ENCODE data around the gene DIPK1B.

GRCh38 chr9:136756836-136757235, 44.5 kb downstream of the DIPK1B start:
- TF ChIP-seq, protein P1, sequence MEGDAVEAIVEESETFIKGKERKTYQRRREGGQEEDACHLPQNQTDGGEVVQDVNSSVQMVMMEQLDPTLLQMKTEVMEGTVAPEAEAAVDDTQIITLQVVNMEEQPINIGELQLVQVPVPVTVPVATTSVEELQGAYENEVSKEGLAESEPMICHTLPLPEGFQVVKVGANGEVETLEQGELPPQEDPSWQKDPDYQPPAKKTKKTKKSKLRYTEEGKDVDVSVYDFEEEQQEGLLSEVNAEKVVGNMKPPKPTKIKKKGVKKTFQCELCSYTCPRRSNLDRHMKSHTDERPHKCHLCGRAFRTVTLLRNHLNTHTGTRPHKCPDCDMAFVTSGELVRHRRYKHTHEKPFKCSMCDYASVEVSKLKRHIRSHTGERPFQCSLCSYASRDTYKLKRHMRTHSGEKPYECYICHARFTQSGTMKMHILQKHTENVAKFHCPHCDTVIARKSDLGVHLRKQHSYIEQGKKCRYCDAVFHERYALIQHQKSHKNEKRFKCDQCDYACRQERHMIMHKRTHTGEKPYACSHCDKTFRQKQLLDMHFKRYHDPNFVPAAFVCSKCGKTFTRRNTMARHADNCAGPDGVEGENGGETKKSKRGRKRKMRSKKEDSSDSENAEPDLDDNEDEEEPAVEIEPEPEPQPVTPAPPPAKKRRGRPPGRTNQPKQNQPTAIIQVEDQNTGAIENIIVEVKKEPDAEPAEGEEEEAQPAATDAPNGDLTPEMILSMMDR (conservative IDR thresholded peaks at IDR 0.05; ENCODE audit: low read depth in 2 of 2): no peak
- TF ChIP-seq EZH2 (IDR thresholded peaks at IDR 0.05; ENCODE audit: low read depth, unreplicated experiment) (no peak), POLR2AphosphoS5 (IDR thresholded peaks at IDR 0.05; ENCODE audit: low read depth) (no peak), JUNB (IDR thresholded peaks at IDR 0.05; ENCODE audit: unreplicated experiment) (no peak), CREB1 (CRISPR knock-in tag; IDR thresholded peaks at IDR 0.05; ENCODE audit: low read depth) (no peak), STAT1 (IDR thresholded peaks at IDR 0.05; ENCODE audit: unreplicated experiment) (no peak), ZNF331 (CRISPR knock-in tag; IDR thresholded peaks at IDR 0.05; ENCODE audit: low read depth) (no peak)
- TF ChIP-seq, protein P2, sequence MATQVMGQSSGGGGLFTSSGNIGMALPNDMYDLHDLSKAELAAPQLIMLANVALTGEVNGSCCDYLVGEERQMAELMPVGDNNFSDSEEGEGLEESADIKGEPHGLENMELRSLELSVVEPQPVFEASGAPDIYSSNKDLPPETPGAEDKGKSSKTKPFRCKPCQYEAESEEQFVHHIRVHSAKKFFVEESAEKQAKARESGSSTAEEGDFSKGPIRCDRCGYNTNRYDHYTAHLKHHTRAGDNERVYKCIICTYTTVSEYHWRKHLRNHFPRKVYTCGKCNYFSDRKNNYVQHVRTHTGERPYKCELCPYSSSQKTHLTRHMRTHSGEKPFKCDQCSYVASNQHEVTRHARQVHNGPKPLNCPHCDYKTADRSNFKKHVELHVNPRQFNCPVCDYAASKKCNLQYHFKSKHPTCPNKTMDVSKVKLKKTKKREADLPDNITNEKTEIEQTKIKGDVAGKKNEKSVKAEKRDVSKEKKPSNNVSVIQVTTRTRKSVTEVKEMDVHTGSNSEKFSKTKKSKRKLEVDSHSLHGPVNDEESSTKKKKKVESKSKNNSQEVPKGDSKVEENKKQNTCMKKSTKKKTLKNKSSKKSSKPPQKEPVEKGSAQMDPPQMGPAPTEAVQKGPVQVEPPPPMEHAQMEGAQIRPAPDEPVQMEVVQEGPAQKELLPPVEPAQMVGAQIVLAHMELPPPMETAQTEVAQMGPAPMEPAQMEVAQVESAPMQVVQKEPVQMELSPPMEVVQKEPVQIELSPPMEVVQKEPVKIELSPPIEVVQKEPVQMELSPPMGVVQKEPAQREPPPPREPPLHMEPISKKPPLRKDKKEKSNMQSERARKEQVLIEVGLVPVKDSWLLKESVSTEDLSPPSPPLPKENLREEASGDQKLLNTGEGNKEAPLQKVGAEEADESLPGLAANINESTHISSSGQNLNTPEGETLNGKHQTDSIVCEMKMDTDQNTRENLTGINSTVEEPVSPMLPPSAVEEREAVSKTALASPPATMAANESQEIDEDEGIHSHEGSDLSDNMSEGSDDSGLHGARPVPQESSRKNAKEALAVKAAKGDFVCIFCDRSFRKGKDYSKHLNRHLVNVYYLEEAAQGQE (IDR thresholded peaks at IDR 0.05; ENCODE audit: unreplicated experiment): no peak

Data from GM23338 (cell line).